AG04449 (cell line): ENCODE data around the gene CLVS2.

Source experiments
- CTCF ChIA-PET: fragments of 350-600 bp; formaldehyde crosslinking; extraction: SDS; loops from one replicate; lab custom pipeline; 2021; ENCODE audit warnings: antibody characterized with exemption; lab: Yijun Ruan, JAX
- POLR2A ChIA-PET: fragments of 400-600, 350-600 bp; formaldehyde crosslinking; extraction: SDS; loops from one replicate; lab custom pipeline; 2020; ENCODE audit warnings: antibody characterized with exemption, inconsistent platforms; lab: Yijun Ruan, JAX
- DNase-seq: peaks from one replicate; pipeline ENCODE4 v3.0.0-alpha.2; 2010; ENCODE audit warnings: low read depth, low spot score
- H3K4me3 ChIP-seq: 2 replicates; pipeline ENCODE4 v1.5.1; 2011; ENCODE audit warnings: low read depth, mild to moderate bottlenecking, control low read depth, low read length
- TF ChIP-seq, protein P1 (sequence below): IDR thresholded peaks from one replicate; pipeline ENCODE4 v1.5.1; 2011; ENCODE audit warnings: mild to moderate bottlenecking, moderate library complexity, low read length, control low read depth, inconsistent platforms; ENCODE audit not compliant: insufficient read depth; ENCODE audit errors: missing control alignments

CLVS2 gene

DNA sequence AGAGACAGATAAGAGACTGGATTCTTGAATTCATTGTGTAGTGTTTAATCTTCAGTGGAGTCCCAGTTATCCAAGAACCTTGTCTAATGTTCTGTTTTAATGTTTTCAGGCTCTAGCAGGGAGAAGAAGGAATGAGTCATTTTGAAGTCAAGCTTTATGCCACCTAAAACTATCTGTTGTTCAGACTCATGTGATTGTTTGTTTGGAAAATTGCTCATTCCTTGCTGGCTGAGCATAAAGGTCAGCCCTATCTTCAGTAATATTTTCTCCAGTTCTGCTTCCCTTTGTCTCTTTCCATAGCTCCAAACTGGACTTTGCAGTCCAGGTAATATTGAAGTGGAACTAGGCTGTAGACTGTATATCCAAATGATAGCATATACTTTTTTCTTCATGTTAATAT is 34.2 kb downstream of the CLVS2 start:
- TF ChIP-seq, protein P1, sequence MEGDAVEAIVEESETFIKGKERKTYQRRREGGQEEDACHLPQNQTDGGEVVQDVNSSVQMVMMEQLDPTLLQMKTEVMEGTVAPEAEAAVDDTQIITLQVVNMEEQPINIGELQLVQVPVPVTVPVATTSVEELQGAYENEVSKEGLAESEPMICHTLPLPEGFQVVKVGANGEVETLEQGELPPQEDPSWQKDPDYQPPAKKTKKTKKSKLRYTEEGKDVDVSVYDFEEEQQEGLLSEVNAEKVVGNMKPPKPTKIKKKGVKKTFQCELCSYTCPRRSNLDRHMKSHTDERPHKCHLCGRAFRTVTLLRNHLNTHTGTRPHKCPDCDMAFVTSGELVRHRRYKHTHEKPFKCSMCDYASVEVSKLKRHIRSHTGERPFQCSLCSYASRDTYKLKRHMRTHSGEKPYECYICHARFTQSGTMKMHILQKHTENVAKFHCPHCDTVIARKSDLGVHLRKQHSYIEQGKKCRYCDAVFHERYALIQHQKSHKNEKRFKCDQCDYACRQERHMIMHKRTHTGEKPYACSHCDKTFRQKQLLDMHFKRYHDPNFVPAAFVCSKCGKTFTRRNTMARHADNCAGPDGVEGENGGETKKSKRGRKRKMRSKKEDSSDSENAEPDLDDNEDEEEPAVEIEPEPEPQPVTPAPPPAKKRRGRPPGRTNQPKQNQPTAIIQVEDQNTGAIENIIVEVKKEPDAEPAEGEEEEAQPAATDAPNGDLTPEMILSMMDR, result no peak
- POLR2A ChIA-PET, result no interaction called here
- DNase-seq, result no peak
- no peak overlapping the region for H3K4me3 ChIP-seq
- CTCF ChIA-PET, result no interaction called here

DNA sequence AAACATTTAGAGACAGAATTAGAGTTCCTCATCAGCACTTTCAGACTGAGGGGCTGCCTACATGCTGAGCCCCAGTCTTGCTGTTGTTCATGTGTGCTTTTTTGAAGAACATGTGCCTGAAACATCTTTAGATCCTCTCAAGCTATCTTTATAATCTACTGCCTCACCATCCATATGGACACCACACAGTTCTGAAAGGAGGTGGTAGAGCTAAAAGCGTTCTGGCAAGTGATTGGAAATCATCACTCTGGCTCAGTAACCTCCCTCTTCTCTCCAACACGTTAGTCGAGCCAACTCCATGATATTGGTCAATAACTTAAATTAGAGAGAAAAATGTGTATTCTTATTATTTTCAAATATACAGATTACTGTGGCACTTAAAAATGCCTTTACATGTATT is 40.6 kb downstream of the CLVS2 start:
- TF ChIP-seq, protein P1, result no peak
- H3K4me3 ChIP-seq, result no peak overlapping the region
- ChIA-PET POLR2A (no interaction called here), CTCF (no interaction called here)
- DNase-seq, result no peak

DNA sequence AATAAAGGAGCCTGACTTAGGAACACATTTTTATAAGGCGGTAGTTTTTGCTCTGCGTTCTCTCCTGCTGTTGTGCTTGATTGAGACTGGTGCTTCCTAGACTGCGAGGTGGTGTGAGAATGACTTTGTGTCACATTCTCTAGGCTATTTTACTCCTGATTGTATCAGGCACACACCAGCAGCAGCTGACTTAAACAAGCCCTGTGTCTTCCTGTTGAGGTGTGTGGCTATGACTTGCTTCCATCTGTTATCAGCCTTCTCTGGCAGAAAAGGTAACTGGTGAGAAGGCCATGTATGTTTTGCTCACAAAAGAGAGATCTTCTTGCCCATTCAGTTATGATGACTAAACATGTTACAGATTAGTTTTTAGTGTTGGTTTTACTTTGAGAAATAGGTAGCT is 43.4 kb downstream of the CLVS2 start:
- CTCF ChIA-PET, result no interaction called here
- TF ChIP-seq, protein P1, result no peak
- no peak overlapping the region for H3K4me3 ChIP-seq
- DNase-seq, result no peak
- POLR2A ChIA-PET, result no interaction called here

GRCh38 chr6:123042401-123042800 is 46.4 kb downstream of the CLVS2 start:
- TF ChIP-seq, protein P1, result no peak
- POLR2A ChIA-PET, result no interaction called here
- CTCF ChIA-PET, result no interaction called here
- DNase-seq, result no peak
- no peak overlapping the region for H3K4me3 ChIP-seq

DNA sequence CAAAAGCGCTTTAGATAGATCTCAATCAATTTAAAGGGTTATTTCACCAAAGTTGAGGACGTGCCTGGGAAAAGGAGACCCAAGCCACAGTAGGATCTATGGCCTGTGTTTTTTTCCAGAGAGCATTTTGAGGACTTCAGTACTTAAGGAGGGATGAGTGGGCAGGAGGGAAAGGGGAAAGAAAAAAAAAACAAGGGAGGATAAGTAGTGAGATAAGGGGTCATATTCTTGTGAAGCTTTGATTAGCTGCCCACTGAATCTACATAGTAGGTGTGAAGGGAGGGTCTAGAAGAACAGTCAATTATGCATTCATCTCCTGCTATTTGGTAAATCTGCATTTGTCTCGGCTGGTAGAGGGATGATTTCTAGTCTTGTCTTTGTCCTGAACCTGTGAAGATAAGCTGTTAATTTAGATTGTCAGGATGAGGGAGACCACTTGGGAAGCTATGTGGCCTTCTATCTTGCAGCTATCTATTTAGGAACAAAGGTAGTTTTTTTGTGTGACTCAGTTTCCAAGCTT is 48.4 kb downstream of the CLVS2 start:
- no peak for DNase-seq
- POLR2A ChIA-PET, result no interaction called here
- CTCF ChIA-PET, result no interaction called here

GRCh38 chr6:123053602-123054225 is 57.7 kb downstream of the CLVS2 start:
- CTCF ChIA-PET, result no interaction called here
- TF ChIP-seq, protein P1, result no peak
- DNase-seq, result no peak
- H3K4me3 ChIP-seq, result no peak overlapping the region
- POLR2A ChIA-PET, result no interaction called here

More for the DNA sequence above, 48.4 kb downstream of the CLVS2 start:
- TF ChIP-seq, protein P1, result no peak
- H3K4me3 ChIP-seq, result no peak overlapping the region
